ENCODE results near the gene WHRN.

Gene WHRN

DNA sequence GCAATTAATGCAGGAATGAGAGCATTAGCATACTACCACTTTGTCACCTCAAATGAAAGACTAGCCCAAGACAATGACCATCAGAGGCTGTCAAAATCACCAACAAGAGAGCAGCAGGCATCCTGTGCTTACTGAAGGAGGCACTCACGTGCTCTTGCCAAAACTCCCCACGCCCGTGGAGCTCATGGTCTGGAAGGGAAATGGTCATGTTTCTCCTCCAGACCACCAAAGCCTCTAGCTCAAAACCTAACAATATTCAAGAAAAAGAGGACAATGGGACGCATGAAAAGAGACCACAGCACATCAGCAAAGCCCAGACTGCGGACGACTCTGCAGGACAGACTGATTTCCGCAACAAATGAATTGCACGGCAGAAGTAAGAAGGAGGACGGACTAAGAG lies 130.3 kb downstream of the WHRN start:
- no peak for DNase-seq

GRCh38 chr9:114373960-114374730 lies 131.1 kb downstream of the WHRN start:
- DNase-seq, result no peak

GRCh38 chr9:114372921-114373448 lies 132.3 kb downstream of the WHRN start:
- no peak for DNase-seq

GRCh38 chr9:114371973-114372917 lies 133.0 kb downstream of the WHRN start:
- DNase-seq, result no peak

DNA sequence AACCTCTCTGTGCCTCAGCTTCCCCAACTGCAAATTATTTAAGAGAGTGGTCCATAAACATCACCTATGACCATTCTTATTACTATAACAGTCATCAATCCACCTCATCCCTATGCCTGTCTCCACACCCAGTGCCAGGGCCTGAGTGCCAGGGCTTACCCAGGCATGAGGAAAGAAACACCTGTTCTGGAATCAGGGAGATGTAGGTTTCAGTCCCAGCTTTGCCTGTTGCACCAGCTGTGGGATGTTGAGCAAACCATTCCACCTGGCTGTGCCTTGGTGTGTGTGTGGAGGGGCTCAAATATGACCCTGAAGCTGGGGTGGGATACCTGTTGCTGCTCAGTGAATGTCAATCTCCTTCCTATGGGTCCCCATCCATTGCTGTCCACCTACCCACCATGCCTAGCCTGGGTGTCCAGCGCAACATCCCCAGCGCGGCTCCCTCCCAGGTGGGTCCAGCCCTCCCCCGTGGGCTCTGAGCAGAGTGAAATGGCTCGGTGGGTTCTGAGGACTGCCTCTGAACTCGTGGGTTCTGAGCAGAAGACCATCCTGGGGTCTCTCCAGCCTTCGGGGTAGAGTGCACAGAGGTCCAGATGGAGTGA lies 133.8 kb downstream of the WHRN start:
- no peak for DNase-seq

- DNase-seq, result no peak
Measured at GRCh38 chr9:114370968-114371320, 134.3 kb downstream of the WHRN start.

DNA sequence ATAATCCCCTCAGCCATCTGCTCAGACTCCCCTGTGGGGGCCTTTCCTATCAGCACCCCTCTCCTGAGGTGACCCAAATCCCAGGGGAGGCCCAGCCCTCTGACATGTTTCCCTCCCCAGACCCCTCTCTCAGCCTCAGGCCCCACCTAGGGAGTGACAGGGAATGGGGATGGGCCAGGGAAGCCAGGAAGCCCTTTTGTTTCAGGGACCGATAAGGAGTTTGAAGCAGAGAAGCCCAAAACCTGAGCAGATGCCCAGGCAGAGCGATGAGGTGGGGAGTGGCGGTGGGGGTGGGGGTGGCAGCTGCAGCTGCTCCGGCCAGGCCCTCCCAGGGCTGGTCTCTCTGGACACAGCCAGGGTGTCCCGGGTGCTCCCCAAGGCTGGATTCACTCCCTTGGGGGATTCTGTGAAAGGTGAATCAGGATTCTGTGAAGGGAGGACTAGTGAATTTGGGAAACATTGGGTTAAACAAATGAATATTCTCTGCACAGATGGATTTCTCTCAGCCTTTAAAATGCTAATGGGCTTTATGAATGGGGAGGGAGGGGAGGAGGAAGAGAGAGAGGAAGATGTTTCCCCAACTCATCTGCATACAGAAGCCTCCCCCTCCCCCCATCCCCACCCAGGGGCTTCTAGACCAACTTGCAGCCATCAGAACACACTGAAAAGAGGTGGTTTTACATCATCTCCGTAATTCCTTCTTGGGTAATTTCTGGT lies 134.9 kb downstream of the WHRN start:
- no peak for DNase-seq

DNA sequence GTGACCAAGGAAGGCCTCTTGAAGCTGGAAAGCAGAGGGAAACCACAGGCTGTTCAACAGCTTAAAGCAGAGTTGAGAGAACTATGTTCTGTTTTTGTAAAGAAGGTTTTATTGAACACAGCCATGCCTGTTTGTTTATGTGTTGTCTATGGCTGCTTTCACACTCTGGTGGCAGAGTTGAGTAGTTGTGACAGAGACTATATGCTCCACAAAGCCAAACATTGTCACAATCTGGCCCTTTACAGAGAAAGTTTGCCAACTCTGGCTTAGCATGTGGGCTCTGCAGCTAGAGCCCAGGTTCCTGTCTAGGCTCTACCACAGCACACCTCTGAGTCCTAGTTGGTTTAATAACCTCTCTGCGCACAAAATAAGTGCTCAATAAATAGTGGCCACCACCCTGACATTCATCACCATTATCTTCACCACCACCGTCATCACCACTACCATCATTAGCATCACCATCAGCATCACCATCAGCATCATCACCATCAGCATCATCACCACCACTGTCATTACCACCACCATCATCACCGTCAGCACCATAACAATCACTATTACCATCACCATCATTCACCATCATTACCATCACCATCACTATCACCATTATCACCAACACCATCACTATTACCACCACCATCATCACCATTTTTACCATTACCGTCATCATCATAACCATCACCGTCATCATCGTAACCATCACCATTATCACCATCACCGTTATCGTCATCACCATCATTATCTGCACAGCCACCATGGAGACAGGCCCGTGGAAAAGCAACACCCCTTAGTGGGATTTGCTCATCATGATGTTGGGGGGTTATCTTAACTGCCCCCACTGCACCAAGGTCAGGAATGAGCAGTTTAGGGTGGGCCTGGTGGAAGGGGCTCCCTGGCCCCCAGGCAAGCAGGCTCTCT lies 135.8 kb downstream of the WHRN start:
- no peak for DNase-seq

GRCh38 chr9:114367772-114368569 lies 137.3 kb downstream of the WHRN start:
- no peak for DNase-seq

DNA sequence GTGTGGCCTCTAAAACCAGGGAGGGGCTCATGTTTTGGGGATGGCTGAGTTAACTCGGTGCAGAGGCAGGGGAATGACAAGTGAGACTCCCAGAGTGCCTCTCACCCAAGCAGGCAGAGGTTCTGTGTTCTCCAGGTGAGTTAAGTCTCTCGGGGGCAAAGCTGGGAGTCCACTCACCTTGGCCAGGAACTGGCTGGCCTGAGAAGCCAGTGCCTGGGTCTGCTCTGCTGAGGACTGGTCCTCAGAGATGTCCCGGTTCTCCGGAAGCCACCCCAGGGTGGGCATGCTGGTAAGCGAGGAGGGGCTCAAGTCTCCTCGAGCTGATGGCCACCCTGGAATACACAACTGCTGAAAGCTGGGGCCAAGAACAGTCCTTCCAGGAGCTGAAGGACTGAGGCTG lies 137.9 kb downstream of the WHRN start:
- no peak for DNase-seq

DNA sequence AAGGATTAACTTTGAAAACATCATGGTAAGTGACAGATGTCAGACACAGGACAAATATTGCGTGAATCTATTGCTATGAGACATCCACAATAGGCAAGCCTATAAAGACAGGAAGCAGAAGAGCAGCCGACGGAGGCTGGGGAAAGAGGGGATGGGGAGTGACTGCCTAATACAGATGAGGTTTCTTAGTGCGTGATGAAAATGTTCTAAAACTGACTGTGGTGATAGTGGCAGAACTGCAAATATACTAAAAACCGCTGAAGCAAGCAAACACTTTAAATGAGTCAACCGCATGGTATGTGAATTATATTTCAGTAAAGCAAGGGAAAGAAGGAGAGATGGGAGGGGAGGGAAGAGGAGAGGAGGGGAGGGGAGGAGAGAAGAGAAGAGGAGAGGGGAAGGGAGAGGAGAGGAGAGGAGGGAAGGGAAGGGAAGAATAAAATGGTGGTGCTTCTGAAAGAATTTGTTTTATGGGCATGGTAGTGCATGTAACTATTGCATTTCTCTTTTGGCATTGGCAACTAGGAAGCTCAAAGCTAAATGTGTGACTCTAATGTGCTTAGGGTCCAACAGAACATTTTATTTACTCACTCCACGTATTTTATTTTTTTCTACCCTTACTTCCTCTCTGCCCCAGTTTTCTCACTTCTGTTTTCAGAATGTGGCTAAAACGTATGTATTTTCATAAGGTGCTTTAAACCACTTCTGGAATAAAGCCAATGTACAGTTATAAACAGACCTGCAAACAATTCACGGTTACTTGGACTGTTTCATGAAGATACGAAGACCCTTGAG lies 138.7 kb downstream of the WHRN start:
- no peak for DNase-seq

GRCh38 chr9:114365194-114365593 lies 140.1 kb downstream of the WHRN start:
- no peak for DNase-seq

GRCh38 chr9:114364134-114365041 lies 140.9 kb downstream of the WHRN start:
- DNase-seq, result no peak

DNA sequence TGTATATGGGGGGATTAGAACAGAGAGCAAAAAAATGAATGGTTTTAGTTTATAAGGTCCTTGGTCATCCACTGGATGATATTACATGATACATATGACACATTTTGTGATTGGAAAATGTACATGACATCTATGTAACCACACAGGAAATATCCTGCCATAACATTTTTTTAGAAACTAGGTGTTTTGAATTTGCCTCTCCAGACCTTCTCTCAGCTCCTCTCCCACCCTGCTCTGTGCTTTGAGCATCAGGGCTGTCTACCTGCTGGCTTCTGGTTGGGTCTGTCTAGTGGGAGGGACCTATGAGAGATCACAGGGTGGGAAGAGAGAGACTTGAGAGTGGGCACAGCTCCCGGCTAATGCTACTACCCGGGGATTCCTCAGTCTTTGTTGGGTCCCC lies 141.8 kb downstream of the WHRN start:
- DNase-seq, result no peak

GRCh38 chr9:114362394-114362793 lies 142.9 kb downstream of the WHRN start:
- DNase-seq, result no peak

DNA sequence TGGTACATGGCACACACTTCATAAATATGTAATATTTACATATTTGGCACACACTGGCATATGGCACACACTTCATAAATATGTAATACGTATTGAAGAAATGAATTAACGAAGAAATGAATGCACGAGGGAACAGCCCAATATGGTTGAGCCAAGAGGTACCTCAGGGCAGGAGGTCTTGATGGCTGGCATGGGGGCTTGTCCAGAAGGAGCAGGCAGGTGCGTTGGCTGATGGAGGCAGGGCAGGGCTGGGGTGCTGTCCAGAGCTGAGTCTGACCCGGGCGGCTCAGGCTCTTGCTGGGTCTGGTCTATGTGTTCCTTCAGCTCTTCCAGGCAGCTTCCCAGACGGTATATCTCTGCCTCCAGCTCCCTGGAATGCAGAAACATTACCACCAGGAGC lies 143.7 kb downstream of the WHRN start:
- no peak for DNase-seq

DNA sequence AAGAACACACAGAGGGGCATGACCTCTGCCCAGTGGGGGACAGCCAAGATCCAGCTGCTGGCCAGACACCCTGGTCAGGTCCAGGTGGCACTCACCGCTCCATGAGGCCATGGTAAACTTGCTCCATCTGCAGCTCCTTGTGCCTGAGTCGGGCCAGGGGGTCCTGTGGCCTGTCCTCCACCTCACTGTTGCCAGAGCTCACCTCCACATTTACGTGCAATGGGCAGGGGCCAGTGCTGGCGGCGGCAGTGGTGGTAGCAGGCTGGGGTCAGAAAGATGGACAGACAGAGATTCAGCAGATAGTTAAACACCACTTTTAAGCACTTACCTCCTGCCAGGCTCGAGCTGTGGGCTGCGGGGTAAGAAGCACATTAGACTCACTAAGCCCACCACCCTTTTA lies 145.5 kb downstream of the WHRN start:
- DNase-seq, result no peak

GRCh38 chr9:114357911-114358328 lies 147.4 kb downstream of the WHRN start:
- no peak for DNase-seq

- DNase-seq, result no peak
Measured at GRCh38 chr9:114357360-114357759, 147.9 kb downstream of the WHRN start.

All from NCI-H2029 (cell line).